OCI-LY7 (cell line): ENCODE data around the gene IL1RN. TPM values are rescaled to one million over a fixed set of nuclear protein-coding genes. Genes with fewer than 3 reads are reported as not detected.

Experiments
- BruUV-seq: library from RNA; stranded (reverse); fragments of 400-500 nt; replicated peaks from 2 replicates; lab custom pipeline; 2021; lab: Mats Ljungman, UMichigan
- CTCF ChIA-PET: fragments of 300-600 bp; sonication (Branson Sonifier 250); formaldehyde crosslinking; loops from one replicate; lab custom pipeline; 2022; ENCODE audit warnings: antibody characterized with exemption; ENCODE audit not compliant: unreplicated experiment; lab: Charles Lee
- POLR2A ChIA-PET: fragments of 300-600 bp; sonication (Branson Sonifier 250); formaldehyde crosslinking; loops from one replicate; lab custom pipeline; 2022; ENCODE audit warnings: antibody characterized with exemption; lab: Charles Lee
- DNase-seq: peaks from one replicate; pipeline ENCODE4 v3.0.0-alpha.2; 2015; ENCODE audit warnings: low spot score
- H2AFZ ChIP-seq: fragments of 200-600 bp; sonication (generic), shearing (Covaris generic); 2 replicates; pipeline ENCODE4 v1.6.1; 2014; ENCODE audit warnings: mild to moderate bottlenecking, antibody characterized with exemption, low read length, moderate library complexity
- H3K27ac ChIP-seq: fragments of 200-600 bp; sonication (generic); 2 replicates; pipeline ENCODE4 v1.5.1; 2014; ENCODE audit warnings: mixed run types, low read depth, mild to moderate bottlenecking, moderate library complexity, low read length, inconsistent platforms; ENCODE audit not compliant: poor library complexity, severe bottlenecking
- H3K36me3 ChIP-seq: fragments of 200-600 bp; sonication (generic); 2 replicates; pipeline ENCODE4 v1.6.1; 2014; ENCODE audit warnings: mild to moderate bottlenecking, antibody characterized with exemption, low read length, moderate library complexity, mixed read lengths; ENCODE audit not compliant: insufficient read depth
- H3K4me1 ChIP-seq: fragments of 200-600 bp; sonication (generic); 2 replicates; pipeline ENCODE4 v1.5.1; 2014; ENCODE audit warnings: mild to moderate bottlenecking, low read length; ENCODE audit not compliant: insufficient read depth, poor library complexity, severe bottlenecking
- H3K4me2 ChIP-seq: fragments of 200-600 bp; sonication (generic); 2 replicates; pipeline ENCODE4 v1.6.1; 2014; ENCODE audit warnings: mild to moderate bottlenecking, low read length
- H3K4me3 ChIP-seq: fragments of 200-600 bp; sonication (generic); 2 replicates; pipeline ENCODE4 v1.5.1; 2014; ENCODE audit warnings: mild to moderate bottlenecking, low read depth, low read length; ENCODE audit not compliant: poor library complexity, severe bottlenecking
- H3K79me2 ChIP-seq: fragments of 200-600 bp; sonication (generic); 2 replicates; pipeline ENCODE4 v1.6.1; 2016; ENCODE audit warnings: low read depth, mild to moderate bottlenecking, low read length, moderate library complexity, mixed read lengths; ENCODE audit not compliant: insufficient read depth
- H3K9me2 ChIP-seq: fragments of 200-600 bp; sonication (generic); 2 replicates; pipeline ENCODE4 v1.6.1; 2016; ENCODE audit warnings: mild to moderate bottlenecking, low read length, mixed read lengths; ENCODE audit not compliant: insufficient read depth
- H3K9me3 ChIP-seq: fragments of 200-600 bp; sonication (generic); 2 replicates; pipeline ENCODE4 v1.6.1; 2014; ENCODE audit warnings: mild to moderate bottlenecking, mixed run types, low read length, mixed read lengths
- H4K20me1 ChIP-seq: fragments of 200-600 bp; sonication (generic); 2 replicates; pipeline ENCODE4 v1.6.1; 2014; ENCODE audit warnings: mild to moderate bottlenecking, antibody characterized with exemption, low read length, moderate library complexity, mixed read lengths; ENCODE audit not compliant: insufficient read depth
- EZH2phosphoT487 ChIP-seq: fragments of 200-600 bp; sonication (generic); IDR thresholded peaks from 2 replicates; pipeline ENCODE4 v1.6.1; 2018; ENCODE audit warnings: low read depth, borderline replicate concordance, mild to moderate bottlenecking, mixed run types, antibody characterized with exemption, low read length, moderate library complexity, mixed read lengths
- intact Hi-C: fragments of 100-400 bp; cut with micrococcal nuclease; formaldehyde crosslinking; loops from one replicate; pipeline ENCODE4 v1.10.0; 2022; ENCODE audit not compliant: unreplicated experiment
- total RNA-seq, 2 experiments: library from RNA; depleted of rRNA in 1 of 2; stranded (reverse); fragments of >200 nt in 1 of 2; shearing (Covaris generic) in 1 of 2; gene quantifications; 2 replicates each; pipeline ENCODE4 v1.2.3, GENCODE V29; 2014 to 2022
- TF ChIP-seq, protein P1 (sequence below): fragments of 200-600 bp; sonication (generic); conservative IDR thresholded peaks from 2 replicates; pipeline ENCODE4 v1.5.1; 2014; ENCODE audit warnings: mild to moderate bottlenecking, antibody characterized with exemption, low read length, moderate library complexity, mixed read lengths

IL1RN gene
- total RNA-seq, 2 experiments from 2014 or later: not detected

DNA sequence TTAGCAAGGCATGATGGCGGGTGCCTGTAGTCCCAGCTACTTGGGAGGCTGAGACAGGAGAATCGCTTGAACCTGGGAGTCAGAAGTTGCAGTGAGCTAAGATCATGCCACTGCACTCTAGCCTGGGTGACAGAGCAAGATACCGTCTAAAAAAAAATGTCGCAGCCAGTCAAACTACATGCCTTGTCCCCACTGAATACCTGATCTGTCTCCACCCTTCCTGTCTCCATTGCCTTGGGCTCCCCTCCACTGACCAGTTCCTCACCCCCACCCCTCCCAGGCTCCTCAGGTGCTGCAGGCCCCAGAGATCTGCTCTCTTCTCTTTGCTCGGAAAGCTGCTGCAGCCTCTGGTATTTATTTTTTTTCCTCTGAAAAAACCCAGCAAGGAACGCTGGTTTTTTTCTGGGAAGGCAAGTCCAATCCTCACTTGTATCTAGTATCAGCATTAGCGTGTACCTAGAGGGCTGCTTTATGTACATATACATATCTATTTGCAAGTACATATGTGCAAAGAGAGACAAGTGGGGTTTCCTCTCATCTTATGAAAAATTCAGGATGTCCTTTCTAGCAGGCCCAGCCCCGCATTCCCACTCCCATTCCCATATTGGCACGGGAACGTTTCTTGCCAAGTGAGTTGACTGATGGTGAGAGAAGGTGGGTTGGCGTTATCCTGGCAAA lies 50.8 kb downstream of the IL1RN start:
- no TSS peak for BruUV-seq
- no peak overlapping the region for H2AFZ ChIP-seq
- CTCF ChIA-PET: no interaction called here
- H3K4me1 ChIP-seq: peaks cover 28% of the 10 kb centered on the region
- no peak overlapping the region for H3K4me2 ChIP-seq
- peaks cover 61% of the 10 kb centered on the region for H3K79me2 ChIP-seq
- no peaks in the 10 kb centered on the region for H3K9me2 ChIP-seq
- H4K20me1 ChIP-seq: peaks cover 28% of the 10 kb centered on the region
- intact Hi-C loops: loop anchor here (10.0 kb wide), 1 partner anchor 687 kb away; no protein-coding TSS in a partner anchor
- no peak overlapping the region for H3K27ac ChIP-seq
- H3K4me3 ChIP-seq: no peak overlapping the region
- TF ChIP-seq, protein P1, sequence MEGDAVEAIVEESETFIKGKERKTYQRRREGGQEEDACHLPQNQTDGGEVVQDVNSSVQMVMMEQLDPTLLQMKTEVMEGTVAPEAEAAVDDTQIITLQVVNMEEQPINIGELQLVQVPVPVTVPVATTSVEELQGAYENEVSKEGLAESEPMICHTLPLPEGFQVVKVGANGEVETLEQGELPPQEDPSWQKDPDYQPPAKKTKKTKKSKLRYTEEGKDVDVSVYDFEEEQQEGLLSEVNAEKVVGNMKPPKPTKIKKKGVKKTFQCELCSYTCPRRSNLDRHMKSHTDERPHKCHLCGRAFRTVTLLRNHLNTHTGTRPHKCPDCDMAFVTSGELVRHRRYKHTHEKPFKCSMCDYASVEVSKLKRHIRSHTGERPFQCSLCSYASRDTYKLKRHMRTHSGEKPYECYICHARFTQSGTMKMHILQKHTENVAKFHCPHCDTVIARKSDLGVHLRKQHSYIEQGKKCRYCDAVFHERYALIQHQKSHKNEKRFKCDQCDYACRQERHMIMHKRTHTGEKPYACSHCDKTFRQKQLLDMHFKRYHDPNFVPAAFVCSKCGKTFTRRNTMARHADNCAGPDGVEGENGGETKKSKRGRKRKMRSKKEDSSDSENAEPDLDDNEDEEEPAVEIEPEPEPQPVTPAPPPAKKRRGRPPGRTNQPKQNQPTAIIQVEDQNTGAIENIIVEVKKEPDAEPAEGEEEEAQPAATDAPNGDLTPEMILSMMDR: no peak
- no peak for TF ChIP-seq EZH2phosphoT487
- no peak for DNase-seq
- H3K36me3 ChIP-seq: peaks cover 52% of the 10 kb centered on the region
- POLR2A ChIA-PET: no interaction called here
- no peaks in the 10 kb centered on the region for H3K9me3 ChIP-seq

DNA sequence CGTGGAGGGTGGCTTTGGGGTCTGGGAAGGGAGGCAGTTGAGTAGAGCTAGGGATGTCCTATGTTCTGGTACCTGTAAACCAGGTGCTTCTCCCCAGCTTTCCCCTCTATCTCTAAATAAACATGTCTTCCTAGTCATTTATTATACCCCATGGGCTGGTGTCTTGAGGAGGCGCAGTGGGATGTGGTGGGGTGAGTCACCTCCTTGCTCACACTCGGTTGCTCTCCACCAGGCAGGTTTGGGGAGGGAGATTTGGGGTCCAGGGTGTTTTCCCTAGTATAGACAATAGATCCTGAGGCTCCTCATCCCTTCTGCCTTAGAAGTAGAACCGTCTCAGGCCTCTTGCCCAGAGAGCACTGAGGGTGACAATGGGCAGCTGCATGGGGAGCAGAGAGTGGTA lies 51.5 kb downstream of the IL1RN start:
- H3K9me3 ChIP-seq: no peaks in the 10 kb centered on the region
- H3K36me3 ChIP-seq: peaks cover 59% of the 10 kb centered on the region
- TF ChIP-seq, protein P1: no peak
- no peak for TF ChIP-seq EZH2phosphoT487
- H3K79me2 ChIP-seq: peaks cover 60% of the 10 kb centered on the region
- BruUV-seq: no TSS peak
- H2AFZ ChIP-seq: no peak overlapping the region
- intact Hi-C loops: loop anchor here (10.0 kb wide), 1 partner anchor 686 kb away; no protein-coding TSS in a partner anchor
- peaks cover 28% of the 10 kb centered on the region for H4K20me1 ChIP-seq
- POLR2A ChIA-PET: no interaction called here
- CTCF ChIA-PET: no interaction called here
- H3K4me3 ChIP-seq: no peak overlapping the region
- H3K4me1 ChIP-seq: peaks cover 24% of the 10 kb centered on the region
- H3K4me2 ChIP-seq: no peak overlapping the region
- DNase-seq: no peak
- no peaks in the 10 kb centered on the region for H3K9me2 ChIP-seq
- no peak overlapping the region for H3K27ac ChIP-seq

DNA sequence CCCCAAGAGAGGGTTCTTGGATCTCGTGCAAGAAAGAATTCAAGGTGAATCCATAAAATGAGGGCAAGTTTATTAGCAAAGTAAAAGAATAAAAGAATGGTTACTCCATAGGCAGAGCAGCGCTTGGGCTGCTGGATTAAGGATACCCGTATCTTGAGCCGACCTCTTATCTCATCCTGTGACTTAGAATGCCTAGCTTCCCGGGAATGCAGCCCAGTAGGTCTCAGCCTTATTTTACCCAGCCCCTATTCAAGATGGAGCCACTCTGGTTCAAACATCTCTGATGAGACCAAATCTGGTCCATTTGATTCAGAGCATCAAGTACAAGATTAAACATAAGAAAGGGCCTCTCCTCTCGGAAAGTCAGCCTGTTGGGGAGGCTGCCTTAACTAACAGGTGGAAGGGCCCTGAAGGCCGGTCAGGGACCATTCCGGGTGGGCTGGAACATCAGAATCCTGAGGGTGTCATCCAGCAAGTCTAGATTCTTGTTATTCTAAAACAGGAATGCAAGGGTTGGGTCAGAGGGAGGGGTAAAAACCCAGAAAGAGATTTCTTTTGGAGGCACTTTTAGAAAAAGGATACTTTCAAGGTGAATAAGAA lies 52.1 kb downstream of the IL1RN start:
- CTCF ChIA-PET: no interaction called here
- H3K79me2 ChIP-seq: peaks cover 54% of the 10 kb centered on the region
- no peak overlapping the region for H2AFZ ChIP-seq
- no TSS peak for BruUV-seq
- POLR2A ChIA-PET: no interaction called here
- no peaks in the 10 kb centered on the region for H3K9me3 ChIP-seq
- no peak for DNase-seq
- H3K36me3 ChIP-seq: peaks cover 64% of the 10 kb centered on the region
- no peak for TF ChIP-seq EZH2phosphoT487
- TF ChIP-seq, protein P1: no peak
- H3K4me3 ChIP-seq: no peak overlapping the region
- intact Hi-C loops: loop anchor here (10.0 kb wide), 1 partner anchor 685 kb away; no protein-coding TSS in a partner anchor
- H3K4me1 ChIP-seq: peaks cover 24% of the 10 kb centered on the region
- no peak overlapping the region for H3K4me2 ChIP-seq
- no peaks in the 10 kb centered on the region for H3K9me2 ChIP-seq
- H3K27ac ChIP-seq: no peak overlapping the region
- H4K20me1 ChIP-seq: peaks cover 28% of the 10 kb centered on the region
